ENCODE data around the gene SH3D21.
A peak's percentile ranks its signal among the peaks of the same experiment; 100 is the strongest.

The SH3D21 gene

GRCh38 chr1:36309397-36309796, 3.2 kb downstream of the SH3D21 start:
- no peaks in the 10 kb centered on the region for H3K27me3 Mint-ChIP-seq (ENCODE audit: low read depth)
- H3K4me3 Mint-ChIP-seq, result no peak overlapping the region
- H3K27ac Mint-ChIP-seq, result no peak overlapping the region

GRCh38 chr1:36320291-36320761, 14.2 kb downstream of the SH3D21 start:
- H3K27me3 Mint-ChIP-seq (ENCODE audit: low read depth), result peaks cover 7% of the 10 kb centered on the region
- peaks cover 7% of the 10 kb centered on the region for H3K36me3 Mint-ChIP-seq (ENCODE audit: low read depth)
- peak overlapping the region; percentile 35 for H3K4me3 Mint-ChIP-seq
- H3K9me3 Mint-ChIP-seq, result no peaks in the 10 kb centered on the region
- H3K4me1 Mint-ChIP-seq (ENCODE audit: low read depth), result peaks cover 18% of the 10 kb centered on the region
- H3K27ac Mint-ChIP-seq, result no peak overlapping the region

More at GRCh38 chr1:36309397-36309796, 3.2 kb downstream of the SH3D21 start:
- H3K9me3 Mint-ChIP-seq, result no peaks in the 10 kb centered on the region
- H3K36me3 Mint-ChIP-seq (ENCODE audit: low read depth), result peaks cover 7% of the 10 kb centered on the region
- peaks cover 20% of the 10 kb centered on the region for H3K4me1 Mint-ChIP-seq (ENCODE audit: low read depth)

GRCh38 chr1:36320767-36321118, 14.6 kb downstream of the SH3D21 start:
- Mint-ChIP-seq H3K9me3 (no peaks in the 10 kb centered on the region), H3K4me1 (ENCODE audit: low read depth) (peaks cover 18% of the 10 kb centered on the region), H3K4me3 (peak overlapping the region; percentile 35), H3K27ac (no peak overlapping the region), H3K27me3 (ENCODE audit: low read depth) (peaks cover 7% of the 10 kb centered on the region), H3K36me3 (ENCODE audit: low read depth) (peaks cover 7% of the 10 kb centered on the region)

- Mint-ChIP-seq H3K4me3 (peak overlapping the region; percentile 29), H3K4me1 (ENCODE audit: low read depth) (peaks cover 18% of the 10 kb centered on the region), H3K36me3 (ENCODE audit: low read depth) (peaks cover 7% of the 10 kb centered on the region), H3K9me3 (no peaks in the 10 kb centered on the region), H3K27me3 (ENCODE audit: low read depth) (peaks cover 7% of the 10 kb centered on the region), H3K27ac (no peak overlapping the region)
Measured at GRCh38 chr1:36321119-36321951, 15.2 kb downstream of the SH3D21 start.

DNA sequence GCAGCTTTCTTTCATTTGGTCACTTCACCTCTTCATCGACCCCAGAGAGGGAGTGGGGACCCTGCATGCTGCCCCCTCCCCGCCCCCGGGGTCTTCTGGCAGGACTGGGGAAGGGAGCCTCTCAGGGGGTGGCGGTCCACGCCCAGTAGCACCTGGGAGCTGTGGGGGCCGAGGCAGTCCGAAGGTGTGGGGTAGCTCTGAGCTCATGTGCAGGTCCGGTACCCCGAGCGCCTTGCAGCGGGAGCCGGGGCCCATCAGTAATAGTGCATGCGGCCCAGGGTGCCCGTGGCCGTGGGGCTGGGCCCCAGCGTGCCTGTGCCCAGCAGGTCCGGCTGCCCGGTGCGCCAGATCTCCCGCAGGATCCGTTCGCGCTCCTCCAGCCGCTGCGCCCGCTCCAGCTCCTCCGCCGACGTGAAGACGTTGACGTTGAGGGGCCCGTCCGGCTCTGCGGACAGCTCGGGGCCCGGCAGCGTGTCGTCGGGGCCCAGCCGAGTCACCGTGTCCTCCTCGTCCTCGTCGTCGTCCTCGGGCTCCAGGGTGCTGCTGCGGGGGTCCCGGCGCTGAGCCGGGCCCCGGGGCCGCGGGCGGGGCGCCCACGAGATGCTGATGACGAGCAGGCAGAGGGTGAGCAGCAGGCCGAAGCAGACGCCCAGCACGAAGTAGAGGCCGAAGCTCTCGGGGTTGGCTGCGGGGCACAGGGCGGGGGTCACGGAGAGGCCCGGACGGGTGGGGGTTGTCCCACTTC, 16.0 kb downstream of the SH3D21 start:
- peaks cover 7% of the 10 kb centered on the region for H3K27me3 Mint-ChIP-seq (ENCODE audit: low read depth)
- peak overlapping the region; percentile 29 for H3K4me3 Mint-ChIP-seq
- peaks cover 24% of the 10 kb centered on the region for H3K4me1 Mint-ChIP-seq (ENCODE audit: low read depth)
- peaks cover 7% of the 10 kb centered on the region for H3K36me3 Mint-ChIP-seq (ENCODE audit: low read depth)
- no peaks in the 10 kb centered on the region for H3K9me3 Mint-ChIP-seq
- no peak overlapping the region for H3K27ac Mint-ChIP-seq

DNA sequence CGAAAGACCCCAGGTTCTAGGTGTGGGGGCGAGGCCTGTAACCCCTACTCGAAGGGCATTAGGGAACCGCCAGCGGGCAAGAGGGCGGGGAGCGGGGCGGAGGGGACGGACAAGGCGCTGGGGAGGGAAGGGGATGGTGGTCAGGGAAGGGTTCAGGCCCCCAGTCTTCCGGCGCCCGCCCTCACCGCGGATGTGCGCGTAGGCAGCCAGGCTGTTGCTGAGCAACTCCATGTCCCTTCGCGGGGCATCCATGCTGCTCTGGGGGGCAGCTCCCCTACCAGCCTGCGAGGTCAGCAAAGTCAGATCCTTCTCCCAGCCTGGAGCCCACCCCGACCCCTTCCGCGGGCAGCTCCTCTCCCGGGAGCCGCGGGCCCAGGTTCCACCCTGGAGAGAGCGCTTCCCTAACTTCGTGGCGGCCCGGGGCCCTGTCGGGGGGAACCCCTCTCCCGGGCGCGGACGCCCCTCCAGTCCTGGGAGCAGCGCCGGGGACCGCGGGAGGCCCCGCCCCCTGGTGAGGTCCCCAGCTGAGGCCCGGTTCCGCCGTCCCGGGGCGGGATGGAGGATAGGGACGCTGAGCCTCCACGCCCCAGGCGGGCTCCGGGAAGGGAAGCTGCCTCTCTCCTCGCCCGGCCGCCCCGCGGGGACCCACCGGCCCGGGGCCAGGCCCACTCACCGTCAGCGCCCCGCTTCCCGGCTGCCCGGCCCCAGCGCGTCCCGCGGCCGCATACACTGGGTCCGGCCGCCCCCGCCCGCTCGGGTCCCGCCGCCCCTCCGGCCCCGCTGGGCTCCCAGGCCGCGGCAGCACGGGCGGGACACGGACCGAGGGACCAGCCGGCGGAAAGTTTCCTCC, 16.8 kb downstream of the SH3D21 start:
- H3K27me3 Mint-ChIP-seq (ENCODE audit: low read depth), result peaks cover 7% of the 10 kb centered on the region
- H3K36me3 Mint-ChIP-seq (ENCODE audit: low read depth), result peaks cover 4% of the 10 kb centered on the region
- H3K9me3 Mint-ChIP-seq, result no peaks in the 10 kb centered on the region
- peak overlapping the region; percentile 65 for H3K4me3 Mint-ChIP-seq
- peak overlapping the region; percentile 41 for H3K27ac Mint-ChIP-seq
- peaks cover 28% of the 10 kb centered on the region for H3K4me1 Mint-ChIP-seq (ENCODE audit: low read depth)

DNA sequence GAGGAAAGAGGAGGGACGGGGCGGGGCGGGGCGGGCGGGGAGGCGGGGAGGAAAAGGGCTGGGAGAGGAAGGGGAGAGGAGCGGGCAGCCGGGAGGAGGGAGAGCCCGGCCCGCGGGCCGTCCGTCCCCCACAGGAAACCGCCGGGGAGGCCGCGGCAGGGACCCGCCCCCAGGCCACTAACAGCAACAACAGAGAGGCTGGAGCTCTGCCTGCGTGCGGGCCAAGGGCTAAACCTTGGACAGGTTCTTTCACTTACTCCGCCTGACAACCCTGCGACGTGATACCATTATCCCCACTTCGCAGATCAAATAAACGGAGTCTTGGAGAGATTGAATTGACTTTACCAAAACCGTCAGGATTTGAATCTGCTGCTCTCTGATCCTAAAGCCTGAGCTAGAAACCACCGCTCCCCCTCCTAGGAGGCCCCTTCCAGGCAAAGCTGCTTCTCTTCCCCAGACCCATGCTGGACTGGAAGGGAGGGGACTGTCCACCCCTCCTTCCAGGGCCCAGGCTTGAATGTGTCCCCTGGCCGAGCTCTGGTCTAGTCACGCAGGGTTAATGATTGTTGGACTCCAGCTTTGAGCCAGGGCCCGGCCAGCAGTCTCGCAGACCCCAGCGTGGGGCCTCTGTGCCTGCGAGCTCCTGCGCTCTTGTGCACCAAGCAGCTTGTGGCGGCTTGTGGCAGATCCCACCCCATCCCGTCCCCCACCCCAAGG, 17.6 kb downstream of the SH3D21 start, which contains the start of gene EVA1B:
Gene EVA1B (minus strand): TSS at position 10 of the 717 bp plus-strand sequence. CDS start 608 bp downstream, outside the sequence.
- no peaks in the 10 kb centered on the region for H3K9me3 Mint-ChIP-seq
- H3K36me3 Mint-ChIP-seq (ENCODE audit: low read depth), result peaks cover 2% of the 10 kb centered on the region
- H3K4me1 Mint-ChIP-seq (ENCODE audit: low read depth), result peaks cover 28% of the 10 kb centered on the region
- peak within 1 kb of the TSS; percentile 80 for H3K4me3 Mint-ChIP-seq
- peaks cover 7% of the 10 kb centered on the region for H3K27me3 Mint-ChIP-seq (ENCODE audit: low read depth)
- H3K27ac Mint-ChIP-seq, result peak within 1 kb of the TSS; percentile 41

GRCh38 chr1:36324353-36324703, 18.2 kb downstream of the SH3D21 start:
- H3K4me3 Mint-ChIP-seq, result peak overlapping the region; percentile 68
- no peaks in the 10 kb centered on the region for H3K9me3 Mint-ChIP-seq
- H3K4me1 Mint-ChIP-seq (ENCODE audit: low read depth), result peaks cover 30% of the 10 kb centered on the region
- H3K27me3 Mint-ChIP-seq (ENCODE audit: low read depth), result peaks cover 7% of the 10 kb centered on the region
- peaks cover 2% of the 10 kb centered on the region for H3K36me3 Mint-ChIP-seq (ENCODE audit: low read depth)
- H3K27ac Mint-ChIP-seq, result no peak overlapping the region

DNA sequence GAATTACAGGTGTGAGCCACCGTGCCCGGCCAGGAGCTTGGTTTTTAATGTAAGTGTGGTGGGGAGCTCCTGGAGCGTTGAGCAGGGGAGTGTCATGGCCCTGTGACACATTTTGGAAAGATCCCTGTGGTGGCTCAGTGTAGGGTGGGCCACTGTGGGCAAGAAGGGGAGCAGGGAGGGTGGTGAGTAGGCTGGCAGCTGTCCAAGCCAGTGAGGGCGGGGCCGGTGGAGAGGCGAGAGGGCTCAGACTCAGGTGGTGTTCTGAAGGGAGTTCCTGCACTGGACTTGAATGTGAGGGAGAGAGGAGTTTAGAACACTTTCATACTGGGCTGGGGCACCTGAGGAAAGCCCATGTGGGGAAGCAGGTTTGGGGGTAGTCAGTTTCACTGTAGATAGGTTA, 20.3 kb downstream of the SH3D21 start:
- H3K9me3 Mint-ChIP-seq, result no peaks in the 10 kb centered on the region
- H3K27ac Mint-ChIP-seq, result no peak overlapping the region
- H3K27me3 Mint-ChIP-seq (ENCODE audit: low read depth), result peaks cover 15% of the 10 kb centered on the region

DNA sequence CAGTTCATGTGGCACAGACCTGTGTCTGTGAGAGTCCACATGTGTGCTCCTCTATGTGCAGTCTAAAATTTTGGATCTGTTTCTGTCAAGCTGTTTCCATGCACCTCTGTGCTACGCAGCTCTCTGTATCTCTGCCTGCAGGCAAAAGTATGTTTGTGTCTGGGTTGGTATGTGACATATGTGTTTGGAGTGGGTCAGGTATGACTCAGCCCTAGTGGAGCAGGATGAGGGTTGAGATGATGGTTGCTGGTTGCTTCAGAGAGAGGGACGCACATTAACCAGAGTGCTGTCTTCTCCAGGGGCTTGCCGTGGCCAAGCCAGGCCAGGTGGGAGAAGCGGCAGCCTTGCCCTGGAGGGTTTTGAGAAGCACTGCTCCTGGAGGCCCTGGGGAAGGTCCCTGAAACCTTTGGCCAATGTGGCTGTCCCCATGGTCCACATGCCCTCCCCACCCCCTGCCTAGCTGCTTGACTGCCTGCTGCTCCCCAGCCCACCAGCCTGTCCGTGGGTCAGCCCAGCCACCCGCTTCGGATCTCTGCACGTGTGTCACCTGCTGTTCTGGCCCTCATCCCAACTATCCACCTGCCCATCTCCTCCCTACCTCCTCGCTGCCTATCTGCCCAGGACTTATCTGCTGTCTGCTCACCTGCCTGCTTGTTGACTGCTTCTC, 21.4 kb downstream of the SH3D21 start:
- H3K27me3 Mint-ChIP-seq (ENCODE audit: low read depth), result peaks cover 23% of the 10 kb centered on the region
- no peak overlapping the region for H3K27ac Mint-ChIP-seq
- H3K9me3 Mint-ChIP-seq, result no peaks in the 10 kb centered on the region
- H3K36me3 Mint-ChIP-seq (ENCODE audit: low read depth), result no peaks in the 10 kb centered on the region
- H3K4me1 Mint-ChIP-seq (ENCODE audit: low read depth), result peaks cover 23% of the 10 kb centered on the region
- H3K4me3 Mint-ChIP-seq, result no peak overlapping the region

More for the DNA sequence above, 20.3 kb downstream of the SH3D21 start:
- Mint-ChIP-seq H3K4me3 (no peak overlapping the region), H3K4me1 (ENCODE audit: low read depth) (peaks cover 27% of the 10 kb centered on the region), H3K36me3 (ENCODE audit: low read depth) (peaks cover 2% of the 10 kb centered on the region)

GRCh38 chr1:36328088-36328480, 21.9 kb downstream of the SH3D21 start:
- Mint-ChIP-seq H3K36me3 (ENCODE audit: low read depth) (no peaks in the 10 kb centered on the region), H3K4me3 (no peak overlapping the region), H3K9me3 (no peaks in the 10 kb centered on the region), H3K27me3 (ENCODE audit: low read depth) (peaks cover 26% of the 10 kb centered on the region), H3K27ac (no peak overlapping the region), H3K4me1 (ENCODE audit: low read depth) (peaks cover 23% of the 10 kb centered on the region)

- H3K27ac Mint-ChIP-seq, result no peak overlapping the region
- no peak overlapping the region for H3K4me3 Mint-ChIP-seq
- H3K9me3 Mint-ChIP-seq, result no peaks in the 10 kb centered on the region
Measured at GRCh38 chr1:36328713-36329112, 22.5 kb downstream of the SH3D21 start.

GRCh38 chr1:36329817-36330216, 23.6 kb downstream of the SH3D21 start:
- Mint-ChIP-seq H3K4me1 (ENCODE audit: low read depth) (peaks cover 13% of the 10 kb centered on the region), H3K4me3 (no peak overlapping the region), H3K9me3 (no peaks in the 10 kb centered on the region), H3K27ac (no peak overlapping the region), H3K36me3 (ENCODE audit: low read depth) (no peaks in the 10 kb centered on the region), H3K27me3 (ENCODE audit: low read depth) (peaks cover 23% of the 10 kb centered on the region)

More at GRCh38 chr1:36328713-36329112, 22.5 kb downstream of the SH3D21 start:
- Mint-ChIP-seq H3K36me3 (ENCODE audit: low read depth) (no peaks in the 10 kb centered on the region), H3K27me3 (ENCODE audit: low read depth) (peaks cover 26% of the 10 kb centered on the region), H3K4me1 (ENCODE audit: low read depth) (peaks cover 23% of the 10 kb centered on the region)
